NOMO-1 (cell line): Measurements from ENCODE around the gene SPATS1.

Source experiments
- DNase-seq, 2 experiments: peaks; one replicate each; lab custom pipeline; 2025; ENCODE audit not compliant: unreplicated experiment in 2 of 2; lab: John Stamatoyannopoulos, UW

SPATS1 gene

DNA sequence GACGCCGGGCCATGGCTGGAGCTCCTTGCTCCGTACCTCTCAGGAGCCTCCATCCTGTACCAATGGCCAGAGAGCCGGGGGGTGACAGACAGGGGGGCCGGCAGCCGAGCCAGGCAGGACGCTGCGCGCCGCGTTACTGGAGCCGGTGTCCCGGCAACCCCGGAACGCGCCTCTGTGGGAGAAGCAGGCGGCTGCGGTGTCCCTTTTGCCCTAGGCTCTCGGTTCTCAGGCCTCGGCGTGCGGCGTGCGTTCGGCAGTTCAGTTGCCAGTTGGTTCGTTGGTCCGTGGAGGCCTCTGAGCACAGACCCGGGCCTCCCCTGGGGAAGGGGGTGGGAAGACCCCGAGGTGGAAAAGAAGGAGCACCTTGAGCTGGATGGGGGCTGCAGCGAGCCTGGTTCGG lies at the start of gene SPATS1:
TSS of gene SPATS1 (plus strand) at position 162 of the 400 bp plus-strand sequence. CDS start 446 bp downstream, outside the sequence.
- DNase-seq: peak; percentile 8 to 17

DNA sequence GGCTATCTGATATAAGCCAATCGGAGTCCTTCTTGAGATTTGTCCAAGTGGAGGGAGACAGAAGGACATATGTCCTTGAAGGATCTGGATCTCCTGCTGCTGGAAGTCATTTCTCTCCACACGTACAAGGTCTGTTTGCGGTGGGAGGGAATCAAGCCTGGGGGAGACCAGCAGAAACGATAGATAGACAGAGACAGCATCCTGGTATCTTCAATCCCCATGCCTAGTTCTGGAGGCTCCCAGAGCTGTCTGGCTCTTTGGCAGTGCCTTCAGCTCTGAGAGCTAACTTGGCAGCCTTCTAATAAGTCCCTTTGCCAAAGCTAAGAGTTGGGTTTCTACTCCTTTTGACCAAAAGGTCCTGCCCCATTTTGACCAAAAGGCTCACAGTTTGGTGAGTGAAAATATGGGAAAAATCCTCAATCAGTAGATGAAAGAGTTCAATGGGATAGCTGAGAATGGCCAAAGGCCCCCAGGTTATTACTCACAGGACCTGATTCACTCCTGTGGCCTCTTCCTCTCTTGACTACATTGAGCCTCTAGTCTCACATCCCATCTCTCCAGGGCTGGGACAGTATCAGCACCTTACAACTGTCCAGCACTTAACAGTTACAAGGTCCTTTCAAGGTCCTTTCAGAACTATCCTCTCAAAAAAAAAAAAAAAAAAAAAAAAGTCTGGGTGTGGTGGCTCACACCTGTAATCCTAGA lies 49.6 kb upstream of the SPATS1 start:
- DNase-seq: no peak

DNA sequence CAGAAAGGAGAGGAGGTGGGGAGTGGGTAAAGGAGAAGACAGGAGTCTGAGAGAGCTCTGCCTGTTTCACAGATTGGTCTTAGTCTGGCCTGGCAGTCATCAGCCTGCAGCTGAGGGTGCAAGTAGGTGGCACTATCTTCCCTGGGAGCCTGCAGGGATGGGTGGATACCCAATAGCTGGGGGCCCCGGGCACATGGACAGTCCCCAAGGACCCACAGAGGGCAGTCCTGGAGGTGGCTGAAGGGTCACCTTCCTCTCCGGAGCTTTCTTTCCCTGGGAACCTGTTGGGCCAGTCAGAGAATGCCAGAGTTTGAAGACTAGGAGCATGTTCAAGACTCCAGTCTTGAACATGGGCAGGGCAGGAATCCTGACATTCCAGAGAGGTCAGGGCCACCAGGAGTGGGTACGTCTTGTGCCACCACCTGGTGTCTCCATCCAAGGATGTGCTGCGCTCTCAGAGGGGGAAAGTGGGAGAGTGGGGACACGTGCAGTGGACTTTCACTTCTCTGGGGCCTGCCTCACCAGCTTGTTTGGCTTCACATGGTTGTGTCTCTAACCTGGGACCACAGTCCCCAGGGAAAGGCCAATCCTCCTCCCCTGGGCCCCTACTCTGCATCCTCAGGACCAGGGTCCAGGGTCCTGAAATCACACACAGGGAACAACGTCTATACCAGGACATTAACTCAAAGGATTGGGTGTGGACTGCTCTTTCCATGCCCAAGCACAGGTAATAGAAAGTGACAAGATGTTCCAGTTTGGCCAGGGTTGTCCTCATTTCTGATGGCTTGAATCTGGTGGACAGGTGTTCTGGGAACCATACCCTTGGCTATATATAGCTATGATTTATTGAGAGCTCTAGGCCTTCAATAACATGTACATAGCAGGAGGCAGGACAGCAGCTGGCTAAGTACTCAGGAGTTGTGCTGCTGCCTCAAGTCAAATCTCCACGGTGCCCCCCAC lies 47.3 kb upstream of the SPATS1 start:
- no peak for DNase-seq

- DNase-seq: no peak
These were observed 45.1 kb upstream of the SPATS1 start for GRCh38 chr6:44297063-44298038.

DNA sequence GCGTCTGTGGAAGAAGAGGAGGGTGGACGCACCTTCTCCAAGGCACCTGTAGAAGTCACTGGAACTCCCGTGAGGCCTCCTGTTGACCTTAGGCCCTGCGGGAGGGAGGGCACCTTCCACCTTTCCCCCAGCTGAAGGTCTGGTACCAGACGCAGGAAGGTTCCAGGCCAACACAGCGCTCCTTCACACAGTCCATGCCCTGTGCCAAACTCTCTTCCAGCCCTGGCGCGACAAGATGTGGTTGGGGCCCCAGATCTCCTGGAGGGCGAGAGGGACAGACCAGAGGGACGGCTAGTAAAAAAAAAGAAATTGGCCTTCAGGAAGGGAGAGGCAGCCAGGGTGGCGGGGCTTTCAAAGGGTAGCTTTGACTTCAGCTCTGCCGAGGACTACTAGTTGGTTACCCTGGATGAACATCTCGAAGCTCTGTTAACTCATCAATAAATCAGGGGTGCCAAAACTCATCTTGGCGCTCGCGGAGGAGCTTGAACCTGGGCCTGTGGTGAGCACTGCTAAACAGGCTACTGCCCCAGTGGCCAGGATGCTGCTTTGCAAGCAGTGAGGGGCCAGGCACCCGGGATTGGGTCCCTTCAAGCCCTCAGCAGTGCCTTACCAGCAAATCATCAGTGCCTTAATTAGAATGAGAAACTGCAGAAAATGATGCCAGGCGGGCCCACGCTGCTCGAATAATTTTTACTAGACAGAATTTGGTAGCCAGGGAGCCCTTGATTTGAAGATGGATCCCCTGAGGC lies 44.2 kb upstream of the SPATS1 start:
- no peak for DNase-seq

GRCh38 chr6:44298864-44299263 lies 43.6 kb upstream of the SPATS1 start:
- no peak for DNase-seq

DNA sequence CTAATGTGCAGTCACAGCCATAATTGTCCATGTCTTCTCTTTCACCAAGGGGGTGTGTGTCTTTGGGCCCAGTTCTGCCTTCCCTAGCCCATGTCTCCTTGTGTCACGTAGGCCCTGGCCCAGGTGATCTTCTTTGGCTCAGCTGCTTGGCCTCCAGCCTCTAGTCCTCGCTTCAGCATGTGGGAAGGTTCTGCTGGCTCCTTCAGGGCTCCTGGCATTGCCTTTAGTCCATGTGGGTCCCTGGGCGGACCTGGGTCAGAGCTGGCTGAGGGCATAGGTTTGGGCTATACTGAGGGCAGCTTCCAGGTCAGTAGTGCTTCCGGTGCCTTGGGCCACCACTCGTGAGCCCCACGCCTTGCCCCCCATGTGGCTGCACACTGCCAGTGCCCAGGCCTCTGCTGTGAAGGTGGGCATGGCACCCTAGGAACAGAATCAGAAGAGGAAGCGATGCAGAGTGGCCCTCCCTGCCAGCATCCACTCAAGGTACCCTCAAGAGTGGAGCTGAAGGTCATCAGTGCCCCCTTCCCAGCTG lies 42.1 kb upstream of the SPATS1 start:
- no peak for DNase-seq

- no peak for DNase-seq
These were observed 41.3 kb upstream of the SPATS1 start for GRCh38 chr6:44301106-44301505.

- no peak for DNase-seq
These were observed 40.5 kb upstream of the SPATS1 start for GRCh38 chr6:44301782-44302564.

DNA sequence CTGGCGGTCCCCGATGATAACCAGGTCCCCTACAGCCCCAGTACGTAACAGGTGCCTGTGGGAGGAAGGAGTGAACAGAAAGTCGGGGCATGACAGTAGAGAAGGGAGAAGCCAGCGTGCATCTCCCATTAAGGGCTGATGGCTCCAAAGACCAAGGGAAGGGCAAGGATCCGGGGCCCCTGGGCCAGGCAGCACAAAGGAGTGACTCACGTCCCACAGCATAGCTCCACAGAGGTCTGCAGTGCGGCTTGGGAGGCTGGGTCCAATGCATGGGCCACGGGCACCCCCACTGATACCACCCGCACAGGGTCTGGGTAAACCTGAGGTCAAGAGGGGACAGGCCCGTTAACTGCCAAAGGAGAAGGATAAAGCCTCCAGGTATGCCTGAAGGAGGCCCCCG lies 39.6 kb upstream of the SPATS1 start:
- no peak for DNase-seq

DNA sequence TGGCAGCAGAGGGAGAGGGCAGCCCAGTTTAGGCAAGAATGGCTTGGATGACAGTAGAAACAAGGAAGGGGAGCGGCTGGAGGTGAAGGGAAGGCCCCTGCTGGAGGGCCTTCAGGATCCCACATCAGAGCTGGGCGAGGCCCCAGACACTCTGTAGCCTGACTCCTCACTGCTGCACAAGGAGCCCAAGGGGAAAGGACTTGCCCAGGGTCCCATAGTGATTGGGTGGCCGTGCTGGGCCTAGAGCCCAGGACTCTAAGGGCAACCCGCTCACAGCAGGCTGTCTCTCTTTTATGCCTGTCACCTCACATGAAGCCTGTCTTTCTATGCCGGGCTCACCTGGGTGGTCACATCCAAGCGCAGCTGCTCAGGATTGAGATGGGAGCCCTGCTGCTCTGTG lies 38.6 kb upstream of the SPATS1 start:
- DNase-seq: no peak

GRCh38 chr6:44304282-44305199 lies 37.9 kb upstream of the SPATS1 start:
- DNase-seq: peak in 1 of 2 experiments; percentile 26

- DNase-seq: no peak
These were observed 37.2 kb upstream of the SPATS1 start for GRCh38 chr6:44305200-44305725.

DNA sequence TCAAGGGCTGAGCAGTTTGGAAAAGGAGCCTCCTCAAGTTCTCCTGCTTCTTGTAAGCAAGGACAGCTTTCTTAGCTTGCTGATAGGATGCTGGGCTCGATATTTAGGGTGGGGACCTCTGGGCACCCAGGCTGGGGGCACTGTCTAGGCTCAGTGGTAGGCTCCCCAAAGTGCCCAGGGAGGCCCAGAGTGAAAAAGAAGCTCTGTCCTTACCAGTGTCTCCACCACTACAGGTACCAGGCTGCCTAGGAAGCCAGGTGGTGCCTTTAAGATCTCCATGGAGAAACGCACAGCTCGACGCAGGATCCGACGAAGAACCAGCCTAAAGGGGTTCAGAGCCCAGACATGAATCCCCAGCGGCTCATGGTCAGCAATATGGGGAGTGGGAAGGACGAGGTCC lies 35.7 kb upstream of the SPATS1 start:
- no peak for DNase-seq

- no peak for DNase-seq
These were observed 35.2 kb upstream of the SPATS1 start for GRCh38 chr6:44307217-44307616.

DNA sequence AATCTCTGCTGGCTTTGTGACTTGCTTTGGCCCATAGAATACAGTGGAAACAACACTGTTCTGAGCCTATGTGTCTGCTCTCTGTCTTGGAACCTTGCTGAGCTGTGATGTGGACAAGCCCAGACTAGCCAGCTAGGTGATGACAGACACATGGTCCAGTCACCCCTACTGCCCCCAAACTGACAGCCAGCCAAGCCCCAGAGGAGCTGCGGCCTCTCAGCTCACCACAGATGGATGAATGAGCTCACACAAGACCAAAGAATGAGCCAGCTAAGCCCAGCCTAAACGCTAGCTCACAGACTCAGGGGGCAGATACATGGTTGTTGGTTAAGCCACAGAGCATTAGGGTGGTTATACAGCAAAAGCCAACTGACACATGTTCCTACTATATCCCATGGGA lies 33.4 kb upstream of the SPATS1 start:
- DNase-seq: no peak

- no peak for DNase-seq
These were observed 32.8 kb upstream of the SPATS1 start for GRCh38 chr6:44309631-44310030.

- DNase-seq: no peak
These were observed 32.2 kb upstream of the SPATS1 start for GRCh38 chr6:44310241-44310640.
